WTC11 (cell line): ENCODE results near the gene CGB2. TPM values are rescaled to one million over a fixed set of nuclear protein-coding genes. Genes with fewer than 3 reads are reported as not detected.

Source experiments
- ATAC-seq: fragments of 200-7000 bp; cut with Tn5 transposase; 2 replicates; pipeline ENCODE4 v1.10.0; 2021; ENCODE audit warnings: mild to moderate bottlenecking, moderate library complexity
- CTCF ChIA-PET: fragments of 300-600 bp; sonication (Branson Sonifier 250); formaldehyde crosslinking; loops from one replicate; lab custom pipeline; 2021; ENCODE audit warnings: antibody characterized with exemption; lab: Charles Lee
- POLR2A ChIA-PET: fragments of 350-600 bp; sonication (Branson Sonifier 250); formaldehyde crosslinking; loops from one replicate; lab custom pipeline; 2021; ENCODE audit warnings: antibody characterized with exemption; lab: Charles Lee
- DNase-seq: peaks from one replicate; pipeline ENCODE4 v3.0.0; 2021; ENCODE audit warnings: low spot score
- H3K27ac Mint-ChIP-seq: 2 replicates; pipeline ENCODE4 v1.8.0; 2021; ENCODE audit warnings: mixed read lengths
- H3K27me3 Mint-ChIP-seq: 2 replicates; pipeline ENCODE4 v1.8.0; 2021; ENCODE audit warnings: low read depth, mild to moderate bottlenecking, moderate library complexity, mixed read lengths
- H3K36me3 Mint-ChIP-seq: 2 replicates; pipeline ENCODE4 v1.8.0; 2021; ENCODE audit warnings: mixed read lengths
- H3K4me1 Mint-ChIP-seq: 2 replicates; pipeline ENCODE4 v1.8.0; 2022; ENCODE audit warnings: mixed read lengths
- H3K4me3 Mint-ChIP-seq: 2 replicates; pipeline ENCODE4 v1.8.0; 2021; ENCODE audit warnings: mild to moderate bottlenecking, moderate library complexity, mixed read lengths
- H3K9me3 Mint-ChIP-seq: 2 replicates; pipeline ENCODE4 v1.8.0; 2021; ENCODE audit warnings: mixed read lengths
- AR ChIP-seq: fragments of 250-450 bp; sonication (Bioruptor Pico); IDR thresholded peaks from 2 replicates; pipeline ENCODE4 v1.9.0; 2021; ENCODE audit warnings: mild to moderate bottlenecking
- CBFB ChIP-seq: sonication (generic); formaldehyde crosslinking; IDR thresholded peaks from 2 replicates; pipeline ENCODE4 v1.8.1; 2022; ENCODE audit warnings: mild to moderate bottlenecking, low read depth, missing genetic modification reagents
- CREM ChIP-seq: sonication (generic); formaldehyde crosslinking; IDR thresholded peaks from 2 replicates; pipeline ENCODE4 v1.8.1; 2022; ENCODE audit warnings: mild to moderate bottlenecking, missing genetic modification reagents, moderate library complexity
- ELF4 ChIP-seq: sonication (generic); formaldehyde crosslinking; IDR thresholded peaks from 2 replicates; pipeline ENCODE4 v1.8.1; 2022; ENCODE audit warnings: low read depth, mild to moderate bottlenecking, moderate library complexity, missing genetic modification reagents
- EMX1 ChIP-seq: fragments of 250-450 bp; sonication (Bioruptor Pico); IDR thresholded peaks from 2 replicates; pipeline ENCODE4 v1.8.0; 2021; ENCODE audit warnings: mild to moderate bottlenecking
- ETV6 ChIP-seq: sonication (generic); formaldehyde crosslinking; IDR thresholded peaks from 2 replicates; pipeline ENCODE4 v1.8.1; 2022; ENCODE audit warnings: mild to moderate bottlenecking, missing genetic modification reagents
- FOXJ3 ChIP-seq: sonication (generic); formaldehyde crosslinking; IDR thresholded peaks from 2 replicates; pipeline ENCODE4 v1.9.0; 2021; ENCODE audit warnings: missing genetic modification reagents, mild to moderate bottlenecking, borderline replicate concordance
- IRF2 ChIP-seq: sonication (generic); formaldehyde crosslinking; IDR thresholded peaks from 2 replicates; pipeline ENCODE4 v1.8.0; 2022; ENCODE audit warnings: low read depth, missing genetic modification reagents, borderline replicate concordance
- JUN ChIP-seq: sonication (generic); formaldehyde crosslinking; IDR thresholded peaks from 2 replicates; pipeline ENCODE4 v1.8.0; 2023; ENCODE audit warnings: mild to moderate bottlenecking, missing genetic modification reagents
- KAT7 ChIP-seq: sonication (generic); formaldehyde crosslinking; IDR thresholded peaks from 2 replicates; pipeline ENCODE4 v1.8.1; 2023; ENCODE audit warnings: missing genetic modification reagents, mild to moderate bottlenecking, borderline replicate concordance
- MXD4 ChIP-seq: fragments of 250-450 bp; sonication (Bioruptor Pico); IDR thresholded peaks from 2 replicates; pipeline ENCODE4 v1.8.0; 2021; ENCODE audit warnings: mild to moderate bottlenecking, moderate library complexity, borderline replicate concordance
- NFATC4 ChIP-seq: fragments of 250-450 bp; sonication (Bioruptor Pico); IDR thresholded peaks from 2 replicates; pipeline ENCODE4 v1.9.0; 2021; ENCODE audit warnings: mild to moderate bottlenecking
- NFYB ChIP-seq: sonication (generic); formaldehyde crosslinking; conservative IDR thresholded peaks from 2 replicates; pipeline ENCODE4 v1.8.0; 2022; ENCODE audit warnings: low read depth, missing genetic modification reagents
- NR1H2 ChIP-seq: sonication (generic); formaldehyde crosslinking; IDR thresholded peaks from 2 replicates; pipeline ENCODE4 v1.9.0; 2021; ENCODE audit warnings: mild to moderate bottlenecking, moderate library complexity, missing genetic modification reagents
- NR2C2 ChIP-seq: sonication (generic); formaldehyde crosslinking; IDR thresholded peaks from 2 replicates; pipeline ENCODE4 v1.8.0; 2022; ENCODE audit warnings: mild to moderate bottlenecking, missing genetic modification reagents
- RORB ChIP-seq: fragments of 250-450 bp; sonication (Bioruptor Pico); IDR thresholded peaks from 2 replicates; pipeline ENCODE4 v1.9.0; 2021; ENCODE audit warnings: mild to moderate bottlenecking
- SMAD3 ChIP-seq: sonication (generic); formaldehyde crosslinking; IDR thresholded peaks from 2 replicates; pipeline ENCODE4 v1.8.0; 2022; ENCODE audit warnings: missing genetic modification reagents, mild to moderate bottlenecking, borderline replicate concordance
- SP1 ChIP-seq: sonication (generic); formaldehyde crosslinking; conservative IDR thresholded peaks from 2 replicates; pipeline ENCODE4 v1.8.1; 2022; ENCODE audit warnings: missing genetic modification reagents
- TCF7 ChIP-seq: sonication (generic); formaldehyde crosslinking; IDR thresholded peaks from 2 replicates; pipeline ENCODE4 v1.8.0; 2022; ENCODE audit warnings: mild to moderate bottlenecking, low read depth, missing genetic modification reagents, moderate library complexity
- TP53 ChIP-seq: sonication (generic); formaldehyde crosslinking; IDR thresholded peaks from 2 replicates; pipeline ENCODE4 v1.8.1; 2023; ENCODE audit warnings: mild to moderate bottlenecking, missing genetic modification reagents
- ZBTB21 ChIP-seq: sonication (generic); formaldehyde crosslinking; IDR thresholded peaks from 2 replicates; pipeline ENCODE4 v1.8.1; 2023; ENCODE audit warnings: mild to moderate bottlenecking, missing genetic modification reagents, borderline replicate concordance
- ZNF232 ChIP-seq: sonication (generic); formaldehyde crosslinking; IDR thresholded peaks from 2 replicates; pipeline ENCODE4 v1.8.0; 2022; ENCODE audit warnings: mild to moderate bottlenecking, missing genetic modification reagents
- ZNF317 ChIP-seq: sonication (generic); formaldehyde crosslinking; IDR thresholded peaks from 2 replicates; pipeline ENCODE4 v1.8.1; 2023; ENCODE audit warnings: low read depth, mild to moderate bottlenecking, moderate library complexity, missing genetic modification reagents, borderline replicate concordance
- ZNF423 ChIP-seq: fragments of 250-450 bp; sonication (Bioruptor Pico); IDR thresholded peaks from 2 replicates; pipeline ENCODE4 v2.1.2; 2022; ENCODE audit warnings: mild to moderate bottlenecking, moderate library complexity
- ZNF425 ChIP-seq: fragments of 250-450 bp; sonication (Bioruptor Pico); conservative IDR thresholded peaks from 2 replicates; pipeline ENCODE4 v1.9.0; 2021; ENCODE audit warnings: mild to moderate bottlenecking
- ZNF671 ChIP-seq: fragments of 250-450 bp; sonication (Bioruptor Pico); IDR thresholded peaks from 2 replicates; pipeline ENCODE4 v1.8.0; 2021; ENCODE audit warnings: mild to moderate bottlenecking
- total RNA-seq: library from RNA; stranded (reverse); gene quantifications from 3 replicates; pipeline ENCODE4 v1.2.3, GENCODE V29; 2021
- TF ChIP-seq, protein P1 (sequence below): fragments of 250-450 bp; sonication (Bioruptor Pico); IDR thresholded peaks from 2 replicates; pipeline ENCODE4 v2.1.2; 2022; ENCODE audit warnings: mild to moderate bottlenecking, moderate library complexity
- TF ChIP-seq, protein P2 (sequence below): sonication (generic); formaldehyde crosslinking; IDR thresholded peaks from 2 replicates; pipeline ENCODE4 v1.8.0; 2022; ENCODE audit warnings: mild to moderate bottlenecking, missing genetic modification reagents
- TF ChIP-seq, protein P3 (sequence below): sonication (generic); formaldehyde crosslinking; conservative IDR thresholded peaks from 2 replicates; pipeline ENCODE4 v1.8.1; 2022; ENCODE audit warnings: mild to moderate bottlenecking, missing genetic modification reagents

The CGB2 gene
- total RNA-seq, 1 experiment from 2014 or later = not detected

- DNase-seq = no peak
- H3K9me3 Mint-ChIP-seq = no peaks in the 10 kb centered on the region
- H3K4me3 Mint-ChIP-seq = no peak overlapping the region
- peaks cover 55% of the 10 kb centered on the region for H3K27me3 Mint-ChIP-seq
- H3K27ac Mint-ChIP-seq = no peak overlapping the region
- TF ChIP-seq MXD4 (CRISPR knock-in tag) = no peak
- TF ChIP-seq ZNF671 = no peak
- TF ChIP-seq, protein P1, sequence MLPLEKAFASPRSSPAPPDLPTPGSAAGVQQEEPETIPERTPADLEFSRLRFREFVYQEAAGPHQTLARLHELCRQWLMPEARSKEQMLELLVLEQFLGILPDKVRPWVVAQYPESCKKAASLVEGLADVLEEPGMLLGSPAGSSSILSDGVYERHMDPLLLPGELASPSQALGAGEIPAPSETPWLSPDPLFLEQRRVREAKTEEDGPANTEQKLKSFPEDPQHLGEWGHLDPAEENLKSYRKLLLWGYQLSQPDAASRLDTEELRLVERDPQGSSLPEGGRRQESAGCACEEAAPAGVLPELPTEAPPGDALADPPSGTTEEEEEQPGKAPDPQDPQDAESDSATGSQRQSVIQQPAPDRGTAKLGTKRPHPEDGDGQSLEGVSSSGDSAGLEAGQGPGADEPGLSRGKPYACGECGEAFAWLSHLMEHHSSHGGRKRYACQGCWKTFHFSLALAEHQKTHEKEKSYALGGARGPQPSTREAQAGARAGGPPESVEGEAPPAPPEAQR (CRISPR knock-in tag) = no peak
- no peak for TF ChIP-seq SP1
- TF ChIP-seq CREM (CRISPR knock-in tag) = no peak
- TF ChIP-seq TCF7 = no peak
- TF ChIP-seq NFATC4 = no peak
- TF ChIP-seq ELF4 = no peak
- TF ChIP-seq, protein P2, sequence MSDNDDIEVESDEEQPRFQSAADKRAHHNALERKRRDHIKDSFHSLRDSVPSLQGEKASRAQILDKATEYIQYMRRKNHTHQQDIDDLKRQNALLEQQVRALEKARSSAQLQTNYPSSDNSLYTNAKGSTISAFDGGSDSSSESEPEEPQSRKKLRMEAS (CRISPR knock-in tag) = no peak; the same call in 1 of the 2 replicates
- TF ChIP-seq ZNF423 (CRISPR knock-in tag) = no peak
- no peak for TF ChIP-seq SMAD3 (CRISPR knock-in tag)
- TF ChIP-seq ZNF317 (CRISPR knock-in tag) = no peak
- no peak for TF ChIP-seq ZBTB21
- no peak for TF ChIP-seq KAT7 (CRISPR knock-in tag)
- no peak for TF ChIP-seq ETV6 (CRISPR knock-in tag)
- TF ChIP-seq IRF2 (CRISPR knock-in tag) = no peak
- ATAC-seq = no peak
- H3K36me3 Mint-ChIP-seq = no peaks in the 10 kb centered on the region
- peaks cover 23% of the 10 kb centered on the region for H3K4me1 Mint-ChIP-seq
- POLR2A ChIA-PET = no interaction called here
- CTCF ChIA-PET = interaction anchor here (0.5 to 6.5 kb wide), 11 partner anchors 10 to 458 kb away, joined by 3 to 78 read pairs (median 20); partner anchors contain the start of genes CGB2, CGB7, GYS1 and RUVBL2
Measured at GRCh38 chr19:49020931-49021895, 10.5 kb upstream of the CGB2 start.

GRCh38 chr19:49022116-49022515 lies 9.6 kb upstream of the CGB2 start:
- H3K9me3 Mint-ChIP-seq = no peaks in the 10 kb centered on the region
- H3K36me3 Mint-ChIP-seq = no peaks in the 10 kb centered on the region
- ATAC-seq (no peak), DNase-seq (no peak)
- peaks cover 55% of the 10 kb centered on the region for H3K27me3 Mint-ChIP-seq
- peaks cover 23% of the 10 kb centered on the region for H3K4me1 Mint-ChIP-seq
- H3K27ac Mint-ChIP-seq = no peak overlapping the region
- POLR2A ChIA-PET = no interaction called here
- H3K4me3 Mint-ChIP-seq = no peak overlapping the region
- CTCF ChIA-PET = interaction anchor here (1.3 to 6.5 kb wide), 4 partner anchors 9 to 29 kb away, joined by 4 to 78 read pairs (median 42); partner anchors contain the start of genes GYS1 and RUVBL2
- TF ChIP-seq AR (CRISPR knock-in tag) (no peak), SMAD3 (CRISPR knock-in tag) (no peak), TP53 (CRISPR knock-in tag) (no peak), FOXJ3 (CRISPR knock-in tag) (no peak), ZBTB21 (no peak), ELF4 (no peak), RORB (CRISPR knock-in tag) (no peak), ZNF232 (CRISPR knock-in tag) (no peak), NR1H2 (CRISPR knock-in tag) (no peak), NFYB (CRISPR knock-in tag) (no peak), CBFB (CRISPR knock-in tag) (no peak), JUN (CRISPR knock-in tag) (no peak), ZNF317 (CRISPR knock-in tag) (no peak), NR2C2 (CRISPR knock-in tag) (no peak), EMX1 (CRISPR knock-in tag) (no peak), ZNF425 (no peak)
- TF ChIP-seq, protein P3, sequence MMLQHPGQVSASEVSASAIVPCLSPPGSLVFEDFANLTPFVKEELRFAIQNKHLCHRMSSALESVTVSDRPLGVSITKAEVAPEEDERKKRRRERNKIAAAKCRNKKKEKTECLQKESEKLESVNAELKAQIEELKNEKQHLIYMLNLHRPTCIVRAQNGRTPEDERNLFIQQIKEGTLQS (CRISPR knock-in tag) = no peak
